HUES48 (cell line): Measurements from ENCODE around the gene SH3RF3.

ENCODE experiments used
- H3K27ac ChIP-seq: one replicate; pipeline ENCODE4 v1.7.0; 2013; ENCODE audit warnings: low read depth, low read length, inconsistent platforms
- H3K27me3 ChIP-seq: 2 replicates; pipeline ENCODE4 v1.6.1; 2013; ENCODE audit warnings: mild to moderate bottlenecking, low read length; ENCODE audit not compliant: control insufficient read depth, insufficient read depth
- H3K36me3 ChIP-seq: 2 replicates; pipeline ENCODE4 v1.6.1; 2013; ENCODE audit warnings: low read length; ENCODE audit not compliant: control insufficient read depth, insufficient read depth
- H3K4me1 ChIP-seq: 2 replicates; pipeline ENCODE4 v1.6.1; 2013; ENCODE audit warnings: mild to moderate bottlenecking, low read length; ENCODE audit not compliant: control insufficient read depth, insufficient read depth
- H3K4me3 ChIP-seq: 2 replicates; pipeline ENCODE4 v1.5.1; 2013; ENCODE audit warnings: mild to moderate bottlenecking, low read depth, low read length
- H3K9ac ChIP-seq: 2 replicates; pipeline ENCODE4 v1.6.1; 2013; ENCODE audit warnings: mild to moderate bottlenecking, low read depth, low read length, moderate library complexity
- H3K9me3 ChIP-seq: 2 replicates; pipeline ENCODE4 v1.6.1; 2013; ENCODE audit warnings: low read length; ENCODE audit not compliant: control insufficient read depth, insufficient read depth

SH3RF3 gene

DNA sequence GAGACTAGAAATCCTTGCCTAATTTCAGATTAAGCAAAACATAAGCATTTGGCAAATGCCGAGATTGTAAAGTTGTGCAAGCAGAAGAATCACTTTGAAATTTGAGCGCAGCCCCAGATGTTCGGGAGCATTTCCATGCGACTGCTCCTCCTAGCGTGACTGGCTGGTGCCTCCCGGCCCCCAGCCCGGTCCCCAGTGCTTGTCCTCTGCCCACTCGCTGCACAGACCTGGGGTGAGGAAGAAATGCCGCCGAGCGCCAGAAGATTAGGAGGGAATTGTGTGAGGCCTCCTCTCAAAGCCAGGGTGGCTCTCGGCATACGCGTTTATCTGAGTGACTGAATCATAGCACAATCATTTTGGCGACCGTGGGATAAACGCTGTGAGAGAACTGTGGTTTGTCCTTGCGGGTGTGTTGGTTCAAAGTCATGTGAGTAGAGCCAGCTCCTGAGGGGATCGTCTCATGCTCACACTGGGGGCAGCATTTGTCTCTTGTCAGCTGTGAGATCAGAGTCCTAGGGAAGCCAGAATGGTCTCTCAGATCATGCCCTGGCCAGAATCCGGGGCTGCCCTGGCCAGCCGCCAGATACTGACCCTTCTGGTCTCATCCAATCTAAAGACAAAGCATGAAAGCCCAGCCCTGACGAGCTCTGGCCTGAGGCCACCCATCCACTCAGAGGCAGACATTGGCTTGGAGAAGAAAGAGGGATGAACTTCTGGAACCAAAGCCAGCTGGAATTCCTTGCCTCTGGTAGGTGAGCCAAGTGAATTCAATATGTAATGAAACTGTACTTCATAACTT is 189.3 kb downstream of the SH3RF3 start:
- no peak overlapping the region for H3K4me3 ChIP-seq
- H3K4me1 ChIP-seq = no peaks in the 10 kb centered on the region
- H3K27ac ChIP-seq = no peak overlapping the region
- H3K36me3 ChIP-seq = no peaks in the 10 kb centered on the region
- H3K9ac ChIP-seq = no peak overlapping the region
- H3K9me3 ChIP-seq = no peaks in the 10 kb centered on the region
- H3K27me3 ChIP-seq = no peaks in the 10 kb centered on the region

DNA sequence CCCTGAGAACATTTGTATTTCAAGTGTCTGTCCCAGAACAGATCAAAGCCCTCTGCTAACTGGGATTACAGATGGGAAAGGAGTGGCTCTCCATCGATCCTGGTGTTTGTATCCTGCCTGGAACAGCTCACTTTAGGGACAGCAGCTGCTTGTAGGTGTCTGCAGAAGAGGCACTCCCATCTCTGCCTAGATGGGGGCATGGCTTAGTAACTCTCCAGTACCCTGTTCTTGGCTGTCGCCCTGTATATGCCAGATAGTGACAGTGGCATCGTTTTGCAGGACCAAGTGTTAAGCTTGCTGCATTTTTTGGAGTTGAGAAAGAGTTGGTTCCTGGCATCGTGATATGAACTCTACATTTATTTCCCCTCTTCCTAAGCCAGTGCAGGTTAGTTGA is 189.9 kb downstream of the SH3RF3 start:
- Histone ChIP-seq H3K27me3 (no peaks in the 10 kb centered on the region), H3K27ac (no peak overlapping the region), H3K9me3 (no peaks in the 10 kb centered on the region), H3K4me3 (no peak overlapping the region), H3K4me1 (no peaks in the 10 kb centered on the region), H3K36me3 (no peaks in the 10 kb centered on the region), H3K9ac (no peak overlapping the region)

DNA sequence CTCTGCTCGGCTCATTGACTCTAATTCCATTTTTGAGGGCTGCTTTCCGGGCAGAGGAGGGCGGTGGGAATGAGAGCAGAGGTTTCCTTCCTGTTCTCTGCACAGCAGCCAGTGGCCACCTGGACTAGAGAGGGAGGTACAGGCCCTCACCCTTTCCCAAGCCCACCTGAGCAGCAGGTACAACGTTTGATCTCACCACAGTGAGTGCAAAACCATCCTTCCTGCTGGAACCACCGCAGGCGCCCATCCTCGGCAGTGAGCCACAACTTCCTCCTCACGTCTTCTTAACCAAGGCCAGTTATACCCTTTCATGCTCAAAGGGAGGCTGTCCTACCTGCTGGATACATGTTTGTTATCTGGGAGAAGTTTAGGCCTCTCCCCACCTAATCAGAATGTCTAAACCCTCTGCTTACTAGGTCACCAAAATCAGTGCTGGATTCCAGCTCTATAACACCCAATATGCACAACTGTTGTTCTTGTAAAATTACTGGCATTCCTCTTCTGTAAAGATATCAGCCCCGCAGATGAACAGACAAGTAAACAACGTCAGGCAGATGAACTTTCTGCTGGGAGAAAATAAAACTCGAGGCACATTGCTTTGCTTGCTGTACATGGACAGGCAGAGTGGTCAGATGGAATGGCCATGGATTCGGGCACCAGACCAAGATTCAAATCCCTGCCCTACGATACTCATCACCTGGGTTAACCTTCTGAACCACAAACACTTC is 191.4 kb downstream of the SH3RF3 start:
- H3K27me3 ChIP-seq = no peaks in the 10 kb centered on the region
- no peak overlapping the region for H3K27ac ChIP-seq
- H3K4me1 ChIP-seq = no peaks in the 10 kb centered on the region

DNA sequence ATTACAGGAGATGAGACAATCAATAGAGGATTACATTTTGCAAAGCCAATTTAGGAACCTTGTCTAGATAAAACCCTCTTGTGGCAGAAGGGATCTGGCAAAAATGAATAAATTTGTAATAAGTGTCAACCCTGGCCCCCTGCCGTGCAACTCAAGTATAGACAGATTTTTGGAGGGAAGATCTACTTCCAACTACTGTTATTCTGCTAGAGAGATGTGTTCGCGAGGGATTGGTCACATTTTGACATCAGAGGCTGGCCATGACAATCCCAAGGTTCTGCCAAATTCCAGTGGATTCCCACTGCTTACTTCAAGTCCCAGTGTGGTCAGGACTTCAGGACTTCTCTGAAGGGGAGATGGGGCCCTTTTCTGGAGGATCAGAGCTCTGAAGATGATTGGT is 192.6 kb downstream of the SH3RF3 start:
- no peaks in the 10 kb centered on the region for H3K4me1 ChIP-seq
- H3K9me3 ChIP-seq = no peaks in the 10 kb centered on the region
- H3K9ac ChIP-seq = no peak overlapping the region
- no peak overlapping the region for H3K27ac ChIP-seq
- no peak overlapping the region for H3K4me3 ChIP-seq
- H3K27me3 ChIP-seq = no peaks in the 10 kb centered on the region
- H3K36me3 ChIP-seq = no peaks in the 10 kb centered on the region

More for the DNA sequence above, 191.4 kb downstream of the SH3RF3 start:
- no peak overlapping the region for H3K4me3 ChIP-seq
- no peaks in the 10 kb centered on the region for H3K36me3 ChIP-seq
- no peak overlapping the region for H3K9ac ChIP-seq
- H3K9me3 ChIP-seq = no peaks in the 10 kb centered on the region

DNA sequence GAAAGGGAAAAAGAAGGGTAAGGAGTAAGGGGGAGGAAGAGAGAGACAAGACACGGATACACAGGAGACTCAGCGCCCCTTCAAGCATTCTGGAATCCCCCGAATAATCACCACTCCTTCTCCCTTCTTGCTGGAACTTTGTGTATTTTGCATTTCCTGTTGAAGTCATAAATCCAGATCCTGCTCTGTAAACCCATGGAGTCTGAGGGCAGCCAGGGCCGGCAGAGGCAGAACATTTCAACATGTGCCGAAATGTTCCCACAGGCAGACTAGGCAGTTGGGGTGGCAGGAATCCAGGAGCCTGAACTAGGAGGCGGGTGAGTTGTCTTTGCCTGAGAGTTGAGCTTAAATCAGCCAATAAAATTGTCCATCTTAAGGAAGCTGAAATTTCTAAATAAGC is 193.1 kb downstream of the SH3RF3 start:
- Histone ChIP-seq H3K9ac (no peak overlapping the region), H3K4me3 (no peak overlapping the region), H3K36me3 (no peaks in the 10 kb centered on the region), H3K27me3 (no peaks in the 10 kb centered on the region), H3K4me1 (no peaks in the 10 kb centered on the region), H3K27ac (no peak overlapping the region), H3K9me3 (no peaks in the 10 kb centered on the region)

DNA sequence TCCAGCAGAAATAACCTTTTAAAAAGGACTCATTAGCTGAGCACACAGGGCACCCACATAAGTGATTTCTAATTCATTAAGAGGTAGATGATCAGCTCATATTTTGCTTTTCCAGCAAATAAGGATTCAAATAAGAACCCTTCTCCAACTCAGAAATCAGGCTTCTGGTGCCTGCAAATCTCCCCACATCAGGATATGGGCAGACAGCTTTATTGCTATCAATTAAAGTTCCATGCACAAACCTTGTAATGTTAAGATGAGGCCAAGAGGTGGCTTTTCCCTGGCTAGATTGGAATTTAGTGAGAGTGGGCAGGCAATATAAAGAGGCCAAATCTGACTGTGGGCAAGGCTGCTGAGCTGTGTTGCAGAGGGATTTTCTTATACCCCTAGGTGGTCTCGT is 193.6 kb downstream of the SH3RF3 start:
- no peak overlapping the region for H3K9ac ChIP-seq
- H3K27me3 ChIP-seq = no peaks in the 10 kb centered on the region
- no peaks in the 10 kb centered on the region for H3K9me3 ChIP-seq
- no peaks in the 10 kb centered on the region for H3K4me1 ChIP-seq
- no peaks in the 10 kb centered on the region for H3K36me3 ChIP-seq
- no peak overlapping the region for H3K27ac ChIP-seq
- no peak overlapping the region for H3K4me3 ChIP-seq

DNA sequence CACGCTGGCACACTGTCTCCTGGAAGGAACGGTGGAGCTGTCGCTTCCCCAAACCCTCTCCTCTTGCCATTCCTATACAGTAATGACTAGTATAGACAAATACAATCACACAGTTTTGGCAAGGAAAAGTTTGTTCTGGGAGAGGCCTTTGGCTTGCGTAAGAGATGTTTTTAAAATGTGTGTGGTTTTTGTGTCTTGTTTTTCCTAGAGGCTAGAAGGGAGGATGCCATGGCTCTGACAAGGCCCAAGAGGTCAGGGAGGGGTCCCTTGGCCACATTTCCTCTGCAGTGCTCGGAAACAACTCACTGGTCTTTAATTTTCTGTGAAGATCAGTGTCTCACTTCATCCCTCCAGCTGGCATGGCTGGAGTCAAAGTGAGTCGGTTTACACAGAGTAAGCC is 195.9 kb downstream of the SH3RF3 start:
- H3K9ac ChIP-seq = no peak overlapping the region
- no peak overlapping the region for H3K27ac ChIP-seq
- H3K27me3 ChIP-seq = no peaks in the 10 kb centered on the region
- H3K4me1 ChIP-seq = no peaks in the 10 kb centered on the region
- H3K36me3 ChIP-seq = no peaks in the 10 kb centered on the region
- H3K9me3 ChIP-seq = no peaks in the 10 kb centered on the region
- no peak overlapping the region for H3K4me3 ChIP-seq

DNA sequence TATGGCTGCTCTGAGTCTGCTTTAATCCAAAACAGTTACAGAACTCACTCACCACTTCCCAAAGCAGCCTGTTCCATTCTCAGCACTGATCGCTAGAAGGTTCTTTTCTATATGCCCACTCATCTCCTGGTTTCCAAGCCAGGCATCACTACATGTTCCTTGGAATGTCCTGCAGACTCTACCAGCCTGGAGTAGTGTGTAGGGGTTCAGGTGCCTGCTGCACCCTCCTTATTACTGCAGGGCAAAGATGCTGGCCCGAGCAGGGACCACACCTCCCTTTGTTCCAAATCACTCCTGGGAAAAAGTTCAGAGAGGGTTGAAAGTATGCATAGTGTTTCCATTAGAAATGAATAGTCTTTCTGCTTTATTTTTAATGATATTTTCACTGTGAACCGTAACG is 196.6 kb downstream of the SH3RF3 start:
- H3K4me3 ChIP-seq = no peak overlapping the region
- H3K9ac ChIP-seq = no peak overlapping the region
- no peak overlapping the region for H3K27ac ChIP-seq
- H3K27me3 ChIP-seq = no peaks in the 10 kb centered on the region
- H3K9me3 ChIP-seq = no peaks in the 10 kb centered on the region
- H3K36me3 ChIP-seq = no peaks in the 10 kb centered on the region
- no peaks in the 10 kb centered on the region for H3K4me1 ChIP-seq

DNA sequence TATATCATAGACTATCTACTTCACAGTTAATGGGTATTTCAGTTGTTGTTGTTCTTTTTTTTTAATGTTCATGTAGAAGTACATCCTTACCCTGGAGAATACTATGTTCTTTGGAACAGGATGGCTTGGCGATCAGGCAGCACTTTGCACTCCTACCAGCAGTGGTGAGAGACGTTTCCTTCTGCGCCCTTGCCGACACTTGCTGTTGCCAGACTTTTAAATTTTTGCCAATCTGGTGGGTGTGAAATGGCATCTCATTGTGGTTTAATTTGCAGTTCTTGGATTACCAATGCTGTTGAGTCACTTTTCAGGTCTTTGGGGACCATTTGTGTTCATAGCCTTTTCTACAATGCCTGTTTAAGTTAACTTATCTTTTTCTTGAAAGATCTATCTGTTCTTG is 197.3 kb downstream of the SH3RF3 start:
- Histone ChIP-seq H3K4me3 (no peak overlapping the region), H3K4me1 (peaks cover 4% of the 10 kb centered on the region; the same call in 1 of the 2 replicates), H3K9ac (no peak overlapping the region), H3K27me3 (no peaks in the 10 kb centered on the region), H3K9me3 (no peaks in the 10 kb centered on the region), H3K27ac (no peak overlapping the region), H3K36me3 (no peaks in the 10 kb centered on the region)

DNA sequence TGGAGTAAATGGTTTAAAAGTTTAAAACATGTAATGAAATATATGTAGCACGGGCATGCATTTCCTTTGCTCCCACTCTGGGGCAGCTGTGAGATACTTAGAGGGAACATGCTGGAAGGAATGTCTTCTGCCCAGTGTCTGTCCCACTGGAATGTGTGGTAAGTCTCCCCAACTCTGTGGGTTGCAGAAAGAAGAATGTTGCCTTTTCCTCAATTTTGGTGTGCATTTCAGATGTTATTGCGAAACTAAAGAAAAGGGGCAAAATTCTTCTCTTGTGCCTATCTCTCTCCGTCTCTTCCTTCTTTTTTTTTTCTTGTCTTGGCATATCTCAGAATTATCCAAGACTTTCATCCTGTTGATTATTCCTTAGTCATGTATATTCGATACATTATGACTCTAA is 201.1 kb downstream of the SH3RF3 start:
- no peak overlapping the region for H3K27ac ChIP-seq
- H3K9ac ChIP-seq = no peak overlapping the region
- no peaks in the 10 kb centered on the region for H3K36me3 ChIP-seq
- H3K9me3 ChIP-seq = no peaks in the 10 kb centered on the region
- H3K4me3 ChIP-seq = no peak overlapping the region
- H3K27me3 ChIP-seq = no peaks in the 10 kb centered on the region
- peaks cover 18% of the 10 kb centered on the region; the same call in 1 of the 2 replicates for H3K4me1 ChIP-seq

DNA sequence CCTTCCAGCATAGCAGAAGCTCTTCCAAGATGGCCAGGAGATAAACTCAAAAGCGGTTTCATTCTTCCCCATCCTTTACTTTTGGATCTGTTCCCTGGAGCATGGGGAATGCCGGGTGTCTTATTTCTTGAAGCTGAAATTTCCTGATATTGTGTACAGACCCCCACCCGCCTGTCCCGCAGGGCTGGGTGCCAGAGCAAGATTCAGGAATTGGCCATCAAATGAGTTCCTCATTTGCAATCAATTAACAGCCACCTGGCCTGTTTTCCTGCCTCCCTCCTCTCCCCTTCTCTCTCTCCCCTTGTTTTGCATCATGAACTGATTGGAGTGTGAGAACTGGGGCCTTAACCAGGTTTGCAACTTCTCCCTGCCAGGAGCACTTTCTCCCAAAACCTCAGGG is 202.1 kb downstream of the SH3RF3 start:
- H3K9ac ChIP-seq = no peak overlapping the region
- no peak overlapping the region for H3K27ac ChIP-seq
- no peaks in the 10 kb centered on the region for H3K9me3 ChIP-seq
- H3K27me3 ChIP-seq = no peaks in the 10 kb centered on the region
- H3K4me1 ChIP-seq = peaks cover 18% of the 10 kb centered on the region; the same call in 1 of the 2 replicates
- H3K36me3 ChIP-seq = no peaks in the 10 kb centered on the region
- no peak overlapping the region for H3K4me3 ChIP-seq
